HepG2 (cell line): ENCODE data around the gene ADM5. TPM values are rescaled to one million over a fixed set of nuclear protein-coding genes. Genes with fewer than 3 reads are reported as not detected.
A peak's percentile ranks its signal among the peaks of the same experiment; 100 is the strongest.

Experiments
- MAFG ChIP-seq: sonication (generic); formaldehyde crosslinking; IDR thresholded peaks from 2 replicates; pipeline ENCODE4 v1.5.1; 2020; ENCODE audit warnings: mild to moderate bottlenecking, missing genetic modification reagents
- PAX8 ChIP-seq: sonication (generic); formaldehyde crosslinking; IDR thresholded peaks from 2 replicates; pipeline ENCODE4 v1.8.0; 2022; ENCODE audit warnings: mild to moderate bottlenecking, missing genetic modification reagents, borderline replicate concordance
- SPEN ChIP-seq: sonication (generic); formaldehyde crosslinking; IDR thresholded peaks from 2 replicates; pipeline ENCODE4 v1.5.1; 2020; ENCODE audit warnings: low read depth, mild to moderate bottlenecking, missing genetic modification reagents
- ZFP41 ChIP-seq: sonication (generic); formaldehyde crosslinking; IDR thresholded peaks from 2 replicates; pipeline ENCODE4 v1.4.0; 2020; ENCODE audit warnings: mild to moderate bottlenecking, missing genetic modification reagents, borderline replicate concordance
- ZFP82 ChIP-seq: sonication (generic); formaldehyde crosslinking; IDR thresholded peaks from 2 replicates; pipeline ENCODE4 v1.5.1; 2020; ENCODE audit warnings: mild to moderate bottlenecking, missing genetic modification reagents, borderline replicate concordance
- ZNF224 ChIP-seq: sonication (generic); formaldehyde crosslinking; IDR thresholded peaks from 2 replicates; pipeline ENCODE4 v1.5.0; 2020; ENCODE audit warnings: mild to moderate bottlenecking, missing genetic modification reagents
- ZNF720 ChIP-seq: sonication (generic); formaldehyde crosslinking; IDR thresholded peaks from 2 replicates; pipeline ENCODE4 v1.4.0; 2020; ENCODE audit warnings: missing genetic modification reagents
- ZNF773 ChIP-seq: sonication (generic); formaldehyde crosslinking; IDR thresholded peaks from 2 replicates; pipeline ENCODE4 v1.4.0; 2020; ENCODE audit warnings: missing genetic modification reagents, borderline replicate concordance
- polyA plus RNA-seq, 8 experiments: library from polyadenylated mRNA; depleted of rRNA in 3 of 8; stranded (reverse) in 7 of 8; unstranded in 1 of 8; fragments of >200 nt; fragmentation: Illumina TruSeq in 4 of 8; extraction: Trizol in 4 of 8; gene quantifications; 2 replicates each; pipeline versions ENCODE4 v1.2.1 to v1.2.3, GENCODE V29; 2011 to 2016; ENCODE audit warnings: low read depth in 4 of 8, missing spikeins in 1 of 8, mixed read lengths in 1 of 8; ENCODE audit not compliant: insufficient read depth in 1 of 8
- total RNA-seq, 5 experiments: library from RNA; depleted of rRNA; stranded (reverse); fragments of >200 nt; fragmentation: Illumina TruSeq; extraction: Trizol; gene quantifications; 2 replicates each; pipeline ENCODE4 v1.2.3, GENCODE V29; 2016; ENCODE audit warnings: low read depth in 1 of 5
- TF ChIP-seq, protein P1 (sequence below): sonication (generic); formaldehyde crosslinking; IDR thresholded peaks from 2 replicates; pipeline ENCODE4 v1.9.0; 2021; ENCODE audit warnings: missing genetic modification reagents, borderline replicate concordance
- TF ChIP-seq, protein P2 (sequence below), 2 experiments: fragments of 450-650 bp in 1 of 2; sonication (generic) in 1 of 2; formaldehyde crosslinking in 1 of 2; IDR thresholded peaks; 2 replicates each; pipeline versions ENCODE4 v1.6.1 to v1.8.0; 2016 to 2022; ENCODE audit warnings: antibody characterized with exemption in 1 of 2, mild to moderate bottlenecking in 1 of 2, missing genetic modification reagents in 1 of 2
- TF ChIP-seq, protein P3 (sequence below): sonication (generic); formaldehyde crosslinking; IDR thresholded peaks from 2 replicates; pipeline ENCODE4 v1.5.1; 2020; ENCODE audit warnings: missing genetic modification reagents, mild to moderate bottlenecking, borderline replicate concordance
- TF ChIP-seq, protein P4 (sequence below): sonication (generic); formaldehyde crosslinking; conservative IDR thresholded peaks from 2 replicates; pipeline ENCODE4 v1.8.0; 2022; ENCODE audit warnings: low read depth, missing genetic modification reagents

ADM5 gene
- total and polyA plus RNA-seq, 2 of the 13 experiments (the other 11 are each of a cell fraction or from before 2014, with no cell fraction given), result 2.7 to 4.1 TPM

DNA sequence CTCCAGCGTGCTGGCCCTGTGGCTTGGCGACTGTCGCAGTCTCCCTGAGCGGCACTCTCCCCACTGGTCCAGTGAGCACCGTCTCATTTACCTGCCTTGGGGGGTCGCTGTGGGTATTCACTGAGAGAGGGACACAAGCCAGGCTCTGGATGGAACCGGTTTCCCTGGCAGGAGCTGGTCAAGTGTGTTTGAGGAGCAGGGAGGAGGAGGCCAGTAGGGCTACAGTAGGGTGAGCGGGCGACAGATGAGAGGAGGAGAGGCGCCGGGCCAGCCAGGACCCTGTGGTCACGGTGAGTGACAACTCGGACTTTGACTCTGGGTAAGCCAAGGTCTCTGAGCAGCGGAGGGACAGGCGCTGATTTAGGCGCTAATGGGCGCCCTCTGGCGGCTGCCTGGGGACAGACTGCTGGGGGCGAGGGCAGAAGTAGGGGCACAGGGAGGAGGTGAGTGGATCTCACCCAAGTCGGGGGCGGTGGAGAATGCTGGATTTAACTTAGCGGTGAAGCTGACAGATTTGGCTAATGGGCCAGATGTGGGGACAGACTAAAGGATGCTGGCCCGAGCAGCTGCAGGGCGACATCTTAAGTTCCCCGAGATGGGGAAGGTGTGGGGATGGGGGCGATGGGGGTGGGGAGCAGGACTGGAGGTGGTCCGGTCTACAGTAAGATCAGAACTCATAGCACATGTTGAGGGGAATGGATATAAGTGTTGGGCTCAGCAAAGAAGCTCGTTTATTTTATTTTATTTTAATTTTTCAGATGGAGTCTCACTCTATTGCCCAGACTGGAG, 17.1 kb upstream of the ADM5 start (continued):
- TF ChIP-seq, protein P1, sequence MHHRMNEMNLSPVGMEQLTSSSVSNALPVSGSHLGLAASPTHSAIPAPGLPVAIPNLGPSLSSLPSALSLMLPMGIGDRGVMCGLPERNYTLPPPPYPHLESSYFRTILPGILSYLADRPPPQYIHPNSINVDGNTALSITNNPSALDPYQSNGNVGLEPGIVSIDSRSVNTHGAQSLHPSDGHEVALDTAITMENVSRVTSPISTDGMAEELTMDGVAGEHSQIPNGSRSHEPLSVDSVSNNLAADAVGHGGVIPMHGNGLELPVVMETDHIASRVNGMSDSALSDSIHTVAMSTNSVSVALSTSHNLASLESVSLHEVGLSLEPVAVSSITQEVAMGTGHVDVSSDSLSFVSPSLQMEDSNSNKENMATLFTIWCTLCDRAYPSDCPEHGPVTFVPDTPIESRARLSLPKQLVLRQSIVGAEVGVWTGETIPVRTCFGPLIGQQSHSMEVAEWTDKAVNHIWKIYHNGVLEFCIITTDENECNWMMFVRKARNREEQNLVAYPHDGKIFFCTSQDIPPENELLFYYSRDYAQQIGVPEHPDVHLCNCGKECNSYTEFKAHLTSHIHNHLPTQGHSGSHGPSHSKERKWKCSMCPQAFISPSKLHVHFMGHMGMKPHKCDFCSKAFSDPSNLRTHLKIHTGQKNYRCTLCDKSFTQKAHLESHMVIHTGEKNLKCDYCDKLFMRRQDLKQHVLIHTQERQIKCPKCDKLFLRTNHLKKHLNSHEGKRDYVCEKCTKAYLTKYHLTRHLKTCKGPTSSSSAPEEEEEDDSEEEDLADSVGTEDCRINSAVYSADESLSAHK (CRISPR knock-in tag), result no peak
- TF ChIP-seq ZNF224 (CRISPR knock-in tag) (no peak), MAFG (CRISPR knock-in tag) (no peak), ZNF773 (CRISPR knock-in tag) (no peak), SPEN (CRISPR knock-in tag) (peak; percentile 62; the same call in 1 of the 2 replicates), ZFP82 (CRISPR knock-in tag) (no peak), PAX8 (CRISPR knock-in tag) (no peak), ZFP41 (CRISPR knock-in tag) (no peak), ZNF720 (no peak)
- TF ChIP-seq, protein P2, sequence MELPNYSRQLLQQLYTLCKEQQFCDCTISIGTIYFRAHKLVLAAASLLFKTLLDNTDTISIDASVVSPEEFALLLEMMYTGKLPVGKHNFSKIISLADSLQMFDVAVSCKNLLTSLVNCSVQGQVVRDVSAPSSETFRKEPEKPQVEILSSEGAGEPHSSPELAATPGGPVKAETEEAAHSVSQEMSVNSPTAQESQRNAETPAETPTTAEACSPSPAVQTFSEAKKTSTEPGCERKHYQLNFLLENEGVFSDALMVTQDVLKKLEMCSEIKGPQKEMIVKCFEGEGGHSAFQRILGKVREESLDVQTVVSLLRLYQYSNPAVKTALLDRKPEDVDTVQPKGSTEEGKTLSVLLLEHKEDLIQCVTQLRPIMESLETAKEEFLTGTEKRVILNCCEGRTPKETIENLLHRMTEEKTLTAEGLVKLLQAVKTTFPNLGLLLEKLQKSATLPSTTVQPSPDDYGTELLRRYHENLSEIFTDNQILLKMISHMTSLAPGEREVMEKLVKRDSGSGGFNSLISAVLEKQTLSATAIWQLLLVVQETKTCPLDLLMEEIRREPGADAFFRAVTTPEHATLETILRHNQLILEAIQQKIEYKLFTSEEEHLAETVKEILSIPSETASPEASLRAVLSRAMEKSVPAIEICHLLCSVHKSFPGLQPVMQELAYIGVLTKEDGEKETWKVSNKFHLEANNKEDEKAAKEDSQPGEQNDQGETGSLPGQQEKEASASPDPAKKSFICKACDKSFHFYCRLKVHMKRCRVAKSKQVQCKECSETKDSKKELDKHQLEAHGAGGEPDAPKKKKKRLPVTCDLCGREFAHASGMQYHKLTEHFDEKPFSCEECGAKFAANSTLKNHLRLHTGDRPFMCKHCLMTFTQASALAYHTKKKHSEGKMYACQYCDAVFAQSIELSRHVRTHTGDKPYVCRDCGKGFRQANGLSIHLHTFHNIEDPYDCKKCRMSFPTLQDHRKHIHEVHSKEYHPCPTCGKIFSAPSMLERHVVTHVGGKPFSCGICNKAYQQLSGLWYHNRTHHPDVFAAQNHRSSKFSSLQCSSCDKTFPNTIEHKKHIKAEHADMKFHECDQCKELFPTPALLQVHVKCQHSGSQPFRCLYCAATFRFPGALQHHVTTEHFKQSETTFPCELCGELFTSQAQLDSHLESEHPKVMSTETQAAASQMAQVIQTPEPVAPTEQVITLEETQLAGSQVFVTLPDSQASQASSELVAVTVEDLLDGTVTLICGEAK (IDR thresholded peaks at IDR 0.05), result no peak
- TF ChIP-seq, protein P2 (CRISPR knock-in tag; IDR thresholded peaks at IDR 0.05), result peak; percentile 60; the same call in 1 of the 2 replicates
- TF ChIP-seq, protein P3, sequence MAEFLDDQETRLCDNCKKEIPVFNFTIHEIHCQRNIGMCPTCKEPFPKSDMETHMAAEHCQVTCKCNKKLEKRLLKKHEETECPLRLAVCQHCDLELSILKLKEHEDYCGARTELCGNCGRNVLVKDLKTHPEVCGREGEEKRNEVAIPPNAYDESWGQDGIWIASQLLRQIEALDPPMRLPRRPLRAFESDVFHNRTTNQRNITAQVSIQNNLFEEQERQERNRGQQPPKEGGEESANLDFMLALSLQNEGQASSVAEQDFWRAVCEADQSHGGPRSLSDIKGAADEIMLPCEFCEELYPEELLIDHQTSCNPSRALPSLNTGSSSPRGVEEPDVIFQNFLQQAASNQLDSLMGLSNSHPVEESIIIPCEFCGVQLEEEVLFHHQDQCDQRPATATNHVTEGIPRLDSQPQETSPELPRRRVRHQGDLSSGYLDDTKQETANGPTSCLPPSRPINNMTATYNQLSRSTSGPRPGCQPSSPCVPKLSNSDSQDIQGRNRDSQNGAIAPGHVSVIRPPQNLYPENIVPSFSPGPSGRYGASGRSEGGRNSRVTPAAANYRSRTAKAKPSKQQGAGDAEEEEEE (CRISPR knock-in tag), result no peak
- TF ChIP-seq, protein P4, sequence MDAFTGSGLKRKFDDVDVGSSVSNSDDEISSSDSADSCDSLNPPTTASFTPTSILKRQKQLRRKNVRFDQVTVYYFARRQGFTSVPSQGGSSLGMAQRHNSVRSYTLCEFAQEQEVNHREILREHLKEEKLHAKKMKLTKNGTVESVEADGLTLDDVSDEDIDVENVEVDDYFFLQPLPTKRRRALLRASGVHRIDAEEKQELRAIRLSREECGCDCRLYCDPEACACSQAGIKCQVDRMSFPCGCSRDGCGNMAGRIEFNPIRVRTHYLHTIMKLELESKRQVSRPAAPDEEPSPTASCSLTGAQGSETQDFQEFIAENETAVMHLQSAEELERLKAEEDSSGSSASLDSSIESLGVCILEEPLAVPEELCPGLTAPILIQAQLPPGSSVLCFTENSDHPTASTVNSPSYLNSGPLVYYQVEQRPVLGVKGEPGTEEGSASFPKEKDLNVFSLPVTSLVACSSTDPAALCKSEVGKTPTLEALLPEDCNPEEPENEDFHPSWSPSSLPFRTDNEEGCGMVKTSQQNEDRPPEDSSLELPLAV (CRISPR knock-in tag), result no peak
